ENCODE results near the gene ZGPAT.

GRCh38 chr20:63664861-63665594 is 42.8 kb upstream of the ZGPAT start:
- TF ChIP-seq EZH2 (IDR thresholded peaks at IDR 0.05; ENCODE audit: borderline replicate concordance, low read length) = no peak
- no peak for TF ChIP-seq CTCF (IDR thresholded peaks at IDR 0.05; ENCODE audit: low read length)
